HG03097 (cell line): ENCODE results near the gene CD40.

ENCODE experiments used
- ATAC-seq: cut with Tn5 transposase; IDR thresholded peaks from one replicate; pipeline ENCODE4 v1.9.1; 2021; ENCODE audit not compliant: unreplicated experiment, low FRiP score

CD40 gene

GRCh38 chr20:46142124-46142523 lies 24.0 kb downstream of the CD40 start:
- ATAC-seq, result no peak

- ATAC-seq, result no peak
Measured at GRCh38 chr20:46144432-46145025, 26.4 kb downstream of the CD40 start.

- ATAC-seq, result no peak
Measured at GRCh38 chr20:46145713-46146112, 27.6 kb downstream of the CD40 start.

DNA sequence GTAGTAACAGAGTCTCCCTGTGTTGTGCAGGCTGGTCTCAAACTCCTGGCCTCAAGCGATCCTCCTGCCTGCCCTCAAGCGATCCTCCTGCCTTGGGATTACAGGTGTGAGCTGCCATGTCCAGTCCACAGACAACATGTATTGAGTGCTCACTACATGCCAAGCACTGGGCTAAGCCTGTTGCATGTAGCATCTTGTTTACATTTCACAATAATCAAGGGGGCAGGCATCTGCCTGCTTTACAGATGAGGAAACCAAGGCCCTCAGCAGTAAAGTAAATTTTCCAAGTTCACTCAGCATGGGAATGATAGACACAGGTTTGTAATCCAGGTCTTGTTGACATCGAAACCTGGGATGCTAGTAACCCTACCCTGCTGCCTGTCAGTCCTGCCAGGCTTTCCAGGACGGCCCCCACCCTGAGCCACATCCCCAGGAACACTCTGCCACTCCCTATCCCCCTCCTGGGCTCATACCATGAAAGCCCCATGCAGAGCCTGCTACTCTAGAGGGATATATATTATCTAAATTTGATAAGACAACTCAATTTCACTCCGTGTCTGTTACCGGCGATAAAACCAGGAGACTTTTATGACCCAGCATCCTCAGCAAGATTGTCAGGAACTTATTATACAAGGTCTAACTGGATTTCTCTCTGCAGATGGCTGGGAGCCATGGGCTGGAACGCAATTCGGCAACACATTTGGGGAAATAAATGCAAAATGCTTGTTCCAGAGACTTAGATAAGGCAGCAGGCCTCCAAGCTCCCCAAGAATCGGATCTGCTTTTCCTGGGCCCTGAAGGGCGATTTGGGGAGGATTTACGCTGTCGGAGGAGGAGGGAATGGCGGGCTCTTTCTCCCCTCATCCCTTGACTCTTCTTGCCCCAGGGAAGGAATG lies 30.4 kb downstream of the CD40 start:
- no peak for ATAC-seq

DNA sequence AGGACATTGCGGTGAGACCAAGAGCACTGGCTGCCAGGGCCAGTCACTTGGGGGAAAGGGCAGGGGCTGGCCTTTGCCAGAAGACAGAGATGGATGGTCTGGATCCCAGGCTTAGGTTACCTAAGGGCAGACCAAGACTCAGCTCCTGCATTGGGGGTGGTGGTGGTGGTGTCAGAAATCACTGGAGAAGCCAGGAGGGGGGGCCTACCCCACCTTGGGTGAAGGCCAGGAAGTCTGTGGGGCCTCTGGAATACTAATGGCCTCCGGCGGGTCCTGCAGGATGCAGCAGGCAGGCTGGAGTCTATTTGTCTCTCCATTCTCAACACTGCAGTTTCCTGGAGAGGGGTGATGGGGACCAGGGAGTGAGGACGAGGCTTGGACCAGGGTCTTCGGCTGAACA lies 32.8 kb downstream of the CD40 start:
- no peak for ATAC-seq

DNA sequence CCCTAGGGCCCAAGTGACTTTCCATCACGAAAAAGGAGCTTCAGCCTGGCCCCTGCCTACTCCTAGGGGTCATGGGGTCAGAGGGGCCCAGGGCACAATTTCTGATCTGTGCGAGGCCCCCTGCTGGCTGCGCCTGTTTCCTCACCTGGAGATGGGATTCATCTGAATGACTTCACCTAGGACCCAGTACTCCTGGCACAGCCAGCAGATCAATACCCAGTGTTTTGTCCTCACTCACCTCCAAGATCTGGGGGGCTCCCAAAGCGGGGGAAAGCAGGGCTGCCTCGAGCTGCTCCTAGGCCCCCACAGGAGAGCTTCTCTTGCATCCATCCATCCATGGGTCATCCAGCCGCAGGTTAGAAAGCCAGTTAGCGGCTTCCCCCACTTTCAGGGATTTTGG lies 33.8 kb downstream of the CD40 start:
- no peak for ATAC-seq

DNA sequence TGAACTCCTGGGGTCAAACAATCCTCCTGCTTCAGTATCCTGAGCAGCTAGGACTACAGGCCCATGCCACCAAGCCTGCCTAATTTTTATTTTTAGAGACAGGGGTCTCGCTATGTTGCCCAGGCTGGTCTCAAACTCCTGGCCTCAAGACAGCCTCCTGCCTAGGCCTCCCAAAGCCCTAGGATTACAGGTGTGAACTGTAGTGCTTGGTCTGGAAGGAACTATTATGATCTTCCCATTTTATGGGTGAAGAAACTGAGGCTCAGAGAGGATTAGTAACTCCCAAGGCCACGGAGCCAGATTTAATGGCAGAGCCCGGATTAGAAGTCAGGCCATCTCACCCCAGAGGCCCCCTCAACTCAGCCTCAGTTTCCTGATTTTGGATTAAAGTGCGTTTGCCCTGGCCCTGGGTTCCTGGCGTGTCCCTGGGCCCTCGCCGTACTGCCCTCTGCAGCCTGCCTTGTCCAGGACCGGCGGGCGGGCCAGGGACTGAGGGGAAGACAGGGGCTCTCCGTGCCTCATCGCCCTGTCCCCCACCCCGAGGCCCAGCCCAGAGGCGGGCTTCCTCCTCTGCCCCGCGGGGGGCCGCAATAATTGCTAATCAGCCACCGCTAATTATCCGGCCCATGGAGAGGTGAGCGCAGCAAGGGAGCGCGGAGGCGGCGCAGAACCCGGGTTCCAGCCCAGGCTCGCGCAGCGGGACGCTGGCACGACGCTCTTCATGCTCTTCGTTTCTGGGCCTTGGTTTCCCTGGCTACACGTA lies 34.9 kb downstream of the CD40 start:
- no peak for ATAC-seq

GRCh38 chr20:46154305-46154704 lies 36.2 kb downstream of the CD40 start:
- no peak for ATAC-seq

- no peak for ATAC-seq
Measured at GRCh38 chr20:46154796-46155195, 36.7 kb downstream of the CD40 start.

DNA sequence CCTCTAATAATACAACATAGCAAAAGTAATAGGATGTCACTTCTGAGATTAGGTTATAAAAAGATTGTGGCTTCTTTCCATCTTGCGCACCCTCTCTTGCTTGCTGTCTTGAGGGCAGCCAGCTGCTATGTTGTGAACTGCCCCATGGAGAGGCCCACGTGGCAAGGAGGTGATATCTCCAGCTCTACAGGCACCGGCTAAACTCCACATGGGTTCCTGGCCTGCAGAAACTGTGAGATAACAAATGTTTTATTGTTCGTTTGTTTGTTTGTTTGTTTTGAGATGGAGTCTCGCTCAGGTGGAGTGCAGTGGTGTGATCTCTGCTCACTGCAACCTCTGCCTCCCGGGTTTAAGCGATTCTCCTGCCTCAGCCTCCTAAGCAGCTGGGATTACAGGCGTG lies 38.0 kb downstream of the CD40 start:
- no peak for ATAC-seq

- no peak for ATAC-seq
Measured at GRCh38 chr20:46157076-46157592, 39.0 kb downstream of the CD40 start.

DNA sequence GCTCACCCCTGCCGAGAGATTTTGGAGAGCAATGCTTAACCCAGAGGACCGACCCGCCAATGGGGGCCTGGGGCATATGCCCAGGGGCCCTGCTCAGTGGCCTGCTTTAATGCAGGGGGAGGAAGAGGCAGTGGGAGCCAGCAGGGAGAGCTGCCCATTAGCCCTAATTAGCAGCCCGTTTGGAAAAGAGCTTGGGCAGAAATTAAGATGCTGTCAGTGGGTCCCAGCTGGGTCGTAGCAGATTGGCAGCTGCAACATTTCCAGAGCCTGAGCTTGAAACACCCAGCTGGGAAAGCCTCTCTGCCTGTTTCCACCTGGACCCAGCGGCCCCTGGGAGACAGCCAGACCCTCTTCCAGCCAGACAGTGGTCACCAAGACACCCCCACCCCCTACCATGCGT lies 39.5 kb downstream of the CD40 start:
- no peak for ATAC-seq

DNA sequence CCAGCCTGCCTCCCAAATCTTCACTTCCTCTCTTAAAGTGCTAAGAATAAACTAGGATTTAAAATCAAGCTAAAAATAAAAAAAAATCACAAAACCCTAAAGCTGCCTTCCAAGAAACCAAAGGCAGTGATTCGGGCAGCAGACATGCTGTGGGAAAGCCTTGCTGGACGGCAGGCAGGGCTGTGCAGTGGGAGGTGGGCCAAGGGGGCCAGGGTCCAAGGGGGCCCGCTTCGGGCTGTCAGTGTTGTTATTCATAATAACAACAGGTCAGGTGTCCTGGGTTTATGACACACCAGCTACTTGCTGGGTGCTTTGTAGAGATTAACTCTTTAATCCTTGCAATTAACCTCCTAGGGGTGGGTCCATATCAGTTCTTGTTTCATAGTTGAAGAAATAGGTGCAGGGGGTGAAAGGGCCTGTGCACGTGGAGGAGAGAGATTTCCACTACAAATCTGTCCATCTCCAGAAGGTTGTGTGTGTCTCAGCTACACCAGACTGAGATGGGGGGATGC lies 40.4 kb downstream of the CD40 start:
- ATAC-seq, result no peak

DNA sequence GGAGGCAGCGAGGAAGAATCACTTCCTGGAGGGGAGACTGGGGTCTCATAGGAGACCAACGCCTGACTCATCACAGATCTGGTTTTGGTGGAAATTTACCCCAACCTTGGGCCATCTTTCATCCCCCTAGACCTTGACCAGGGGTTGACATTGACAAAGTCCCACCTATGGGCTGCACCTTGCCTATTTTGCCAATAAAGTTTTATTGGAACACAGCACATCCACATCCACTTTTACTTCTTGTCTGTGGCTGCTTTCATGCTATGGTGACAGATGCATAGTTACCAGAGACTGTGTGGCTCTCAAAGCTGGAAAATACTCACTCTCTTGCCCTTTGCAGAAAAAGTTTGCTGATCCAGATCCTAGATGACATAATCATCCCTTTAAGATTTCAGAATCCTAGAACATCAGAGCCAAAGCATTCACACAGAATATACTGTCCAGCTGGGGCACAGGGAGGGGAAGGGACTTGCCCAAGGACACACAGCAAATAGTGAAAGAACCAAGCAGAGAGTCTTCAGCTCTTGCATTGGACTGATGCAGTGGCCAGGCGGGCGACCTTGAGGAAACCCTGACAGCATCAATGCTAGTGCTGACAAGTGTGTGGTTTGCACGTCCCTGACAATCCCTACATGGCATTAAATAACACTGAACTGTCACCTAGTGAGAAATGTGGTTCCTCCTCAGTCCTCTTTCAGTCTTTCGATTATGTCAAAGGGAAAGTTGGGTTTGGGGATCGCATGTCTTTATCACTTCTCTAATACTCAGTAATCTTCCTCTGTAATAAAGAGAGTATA lies 41.2 kb downstream of the CD40 start:
- ATAC-seq, result no peak

DNA sequence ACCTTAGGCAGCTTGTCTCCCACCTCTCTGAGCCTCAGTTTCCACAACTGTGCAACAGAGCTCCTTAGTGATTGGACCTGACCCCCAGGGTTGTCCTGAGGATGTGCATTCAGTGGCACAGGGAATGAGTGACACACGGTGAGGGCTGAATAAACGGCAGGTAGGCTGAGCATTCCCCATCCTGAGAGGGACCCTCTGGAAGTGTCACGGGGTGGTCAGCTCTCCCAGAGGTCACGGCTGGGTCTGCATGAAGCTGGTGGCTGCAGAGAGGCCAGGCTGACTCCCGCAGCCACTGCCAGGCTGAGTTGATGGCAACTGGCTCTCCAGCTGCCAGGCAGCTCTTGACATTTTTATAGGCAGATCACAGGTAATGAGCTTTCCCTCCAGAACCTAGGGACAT lies 42.5 kb downstream of the CD40 start:
- no peak for ATAC-seq

GRCh38 chr20:46161921-46162320 lies 43.8 kb downstream of the CD40 start:
- no peak for ATAC-seq

- ATAC-seq, result no peak
Measured at GRCh38 chr20:46164254-46164653, 46.1 kb downstream of the CD40 start.

DNA sequence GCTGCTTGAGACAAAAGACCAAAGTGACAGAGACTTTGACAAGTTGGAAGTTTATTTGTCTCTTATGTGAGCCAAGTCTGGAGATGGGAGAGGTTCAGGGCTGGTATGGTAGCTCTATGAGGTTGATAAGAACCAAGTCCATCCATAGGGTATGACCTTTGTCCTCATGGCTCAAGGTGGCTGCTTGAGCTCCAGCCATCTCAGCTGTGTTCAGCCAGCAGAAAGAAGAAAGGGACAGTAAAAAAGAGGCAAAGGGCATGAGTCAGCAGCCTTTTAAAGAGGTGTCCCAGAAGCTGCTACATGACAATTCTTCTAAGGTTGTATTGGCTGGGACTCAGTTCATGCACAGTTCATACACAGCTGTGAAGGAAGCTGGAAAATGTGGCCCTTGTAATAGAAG lies 49.0 kb downstream of the CD40 start:
- ATAC-seq, result no peak

GRCh38 chr20:46168438-46168837 lies 50.3 kb downstream of the CD40 start:
- no peak for ATAC-seq
